Neural crest cell (in vitro differentiated cells): ENCODE data around the gene HTRA2. TPM values are rescaled to one million over a fixed set of nuclear protein-coding genes. Genes with fewer than 3 reads are reported as not detected.

Experiments
- DNase-seq: peaks from one replicate; pipeline ENCODE4 v3.0.0; 2021; ENCODE audit warnings: low read depth, mixed read lengths, low spot score
- H3K27ac Mint-ChIP-seq: one replicate; pipeline ENCODE4 v1.8.0; 2021; ENCODE audit warnings: mild to moderate bottlenecking, mixed read lengths; ENCODE audit not compliant: unreplicated experiment
- H3K27me3 Mint-ChIP-seq: 2 replicates; pipeline ENCODE4 v1.8.0; 2021; ENCODE audit warnings: low read depth, mild to moderate bottlenecking, mixed read lengths
- H3K36me3 Mint-ChIP-seq: 2 replicates; pipeline ENCODE4 v1.8.0; 2021; ENCODE audit warnings: low read depth, mild to moderate bottlenecking, mixed read lengths
- H3K4me1 Mint-ChIP-seq: 2 replicates; pipeline ENCODE4 v1.8.0; 2021; ENCODE audit warnings: mixed read lengths
- H3K4me3 Mint-ChIP-seq: one replicate; pipeline ENCODE4 v1.8.0; 2021; ENCODE audit warnings: mild to moderate bottlenecking, mixed read lengths
- H3K9me3 Mint-ChIP-seq: 2 replicates; pipeline ENCODE4 v1.8.0; 2021; ENCODE audit warnings: mixed read lengths
- total RNA-seq: library from RNA; stranded (reverse); gene quantifications from 2 replicates; pipeline ENCODE4 v1.2.1, GENCODE V29; 2021
- TF ChIP-seq, protein P1 (sequence below): fragments of 200-600 bp; sonication (generic); conservative IDR thresholded peaks from 2 replicates; pipeline ENCODE4 v1.5.0; 2021; ENCODE audit warnings: antibody characterized with exemption, mild to moderate bottlenecking

The HTRA2 gene
- total RNA-seq, 1 donor from 2014 or later = 44.7 TPM

- H3K27me3 Mint-ChIP-seq = no peaks in the 10 kb centered on the region
- peaks cover 2% of the 10 kb centered on the region for H3K36me3 Mint-ChIP-seq
- no peak overlapping the region for H3K4me3 Mint-ChIP-seq
These were observed 43.6 kb upstream of the HTRA2 start for GRCh38 chr2:74486141-74486540.

GRCh38 chr2:74488643-74489481 is 40.9 kb upstream of the HTRA2 start:
- TF ChIP-seq, protein P1, sequence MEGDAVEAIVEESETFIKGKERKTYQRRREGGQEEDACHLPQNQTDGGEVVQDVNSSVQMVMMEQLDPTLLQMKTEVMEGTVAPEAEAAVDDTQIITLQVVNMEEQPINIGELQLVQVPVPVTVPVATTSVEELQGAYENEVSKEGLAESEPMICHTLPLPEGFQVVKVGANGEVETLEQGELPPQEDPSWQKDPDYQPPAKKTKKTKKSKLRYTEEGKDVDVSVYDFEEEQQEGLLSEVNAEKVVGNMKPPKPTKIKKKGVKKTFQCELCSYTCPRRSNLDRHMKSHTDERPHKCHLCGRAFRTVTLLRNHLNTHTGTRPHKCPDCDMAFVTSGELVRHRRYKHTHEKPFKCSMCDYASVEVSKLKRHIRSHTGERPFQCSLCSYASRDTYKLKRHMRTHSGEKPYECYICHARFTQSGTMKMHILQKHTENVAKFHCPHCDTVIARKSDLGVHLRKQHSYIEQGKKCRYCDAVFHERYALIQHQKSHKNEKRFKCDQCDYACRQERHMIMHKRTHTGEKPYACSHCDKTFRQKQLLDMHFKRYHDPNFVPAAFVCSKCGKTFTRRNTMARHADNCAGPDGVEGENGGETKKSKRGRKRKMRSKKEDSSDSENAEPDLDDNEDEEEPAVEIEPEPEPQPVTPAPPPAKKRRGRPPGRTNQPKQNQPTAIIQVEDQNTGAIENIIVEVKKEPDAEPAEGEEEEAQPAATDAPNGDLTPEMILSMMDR = no peak
- Mint-ChIP-seq H3K27me3 (no peaks in the 10 kb centered on the region), H3K27ac (no peak overlapping the region), H3K4me1 (no peaks in the 10 kb centered on the region), H3K4me3 (no peak overlapping the region), H3K9me3 (no peaks in the 10 kb centered on the region), H3K36me3 (peaks cover 5% of the 10 kb centered on the region)
- no peak for DNase-seq

More at GRCh38 chr2:74486141-74486540, 43.6 kb upstream of the HTRA2 start:
- TF ChIP-seq, protein P1 = no peak
- H3K9me3 Mint-ChIP-seq = no peaks in the 10 kb centered on the region
- H3K27ac Mint-ChIP-seq = no peak overlapping the region
- no peak for DNase-seq
- H3K4me1 Mint-ChIP-seq = peaks cover 19% of the 10 kb centered on the region

DNA sequence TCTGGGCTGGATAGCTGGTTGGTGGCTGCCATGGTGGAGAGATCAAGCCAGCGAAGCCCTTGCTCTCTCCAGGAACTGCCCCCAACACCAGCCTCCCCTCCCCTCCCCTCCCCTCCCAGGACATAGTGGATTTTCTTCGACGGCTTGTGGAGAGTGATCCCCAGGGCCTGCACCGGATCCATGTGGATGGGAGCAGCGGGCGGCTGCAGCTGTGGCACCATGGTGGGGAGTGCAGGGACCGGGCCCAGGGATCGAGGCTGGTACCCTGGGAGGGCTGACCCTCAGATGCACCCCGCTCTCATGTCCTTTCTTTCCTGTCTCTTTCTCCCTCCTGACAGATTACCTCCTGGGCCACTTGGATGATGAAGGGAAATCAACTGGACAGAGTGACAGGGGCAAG is 39.8 kb upstream of the HTRA2 start:
- Mint-ChIP-seq H3K4me3 (no peak overlapping the region), H3K36me3 (peaks cover 11% of the 10 kb centered on the region), H3K27ac (no peak overlapping the region), H3K9me3 (no peaks in the 10 kb centered on the region), H3K27me3 (peaks cover 4% of the 10 kb centered on the region), H3K4me1 (no peaks in the 10 kb centered on the region)
- no peak for DNase-seq
- TF ChIP-seq, protein P1 = no peak

- Mint-ChIP-seq H3K27ac (no peak overlapping the region), H3K36me3 (peaks cover 15% of the 10 kb centered on the region), H3K27me3 (peaks cover 24% of the 10 kb centered on the region), H3K9me3 (no peaks in the 10 kb centered on the region), H3K4me1 (no peaks in the 10 kb centered on the region), H3K4me3 (no peak overlapping the region)
- DNase-seq = no peak
- TF ChIP-seq, protein P1 = no peak
These were observed 37.8 kb upstream of the HTRA2 start for GRCh38 chr2:74491648-74492544.

- TF ChIP-seq, protein P1 = no peak
- DNase-seq = no peak
- Mint-ChIP-seq H3K36me3 (peaks cover 15% of the 10 kb centered on the region), H3K4me3 (no peak overlapping the region), H3K27ac (no peak overlapping the region), H3K9me3 (no peaks in the 10 kb centered on the region), H3K27me3 (peaks cover 41% of the 10 kb centered on the region), H3K4me1 (peaks cover 5% of the 10 kb centered on the region)
These were observed 36.2 kb upstream of the HTRA2 start for GRCh38 chr2:74493546-74493945.
